OCI-M2 (cell line): ENCODE data around the gene PLIN1.

Source experiments
- DNase-seq: peaks from one replicate; lab custom pipeline; 2025; ENCODE audit not compliant: unreplicated experiment; lab: John Stamatoyannopoulos, UW

Gene PLIN1

GRCh38 chr15:89628806-89629715, 50.1 kb downstream of the PLIN1 start:
- DNase-seq: no peak

DNA sequence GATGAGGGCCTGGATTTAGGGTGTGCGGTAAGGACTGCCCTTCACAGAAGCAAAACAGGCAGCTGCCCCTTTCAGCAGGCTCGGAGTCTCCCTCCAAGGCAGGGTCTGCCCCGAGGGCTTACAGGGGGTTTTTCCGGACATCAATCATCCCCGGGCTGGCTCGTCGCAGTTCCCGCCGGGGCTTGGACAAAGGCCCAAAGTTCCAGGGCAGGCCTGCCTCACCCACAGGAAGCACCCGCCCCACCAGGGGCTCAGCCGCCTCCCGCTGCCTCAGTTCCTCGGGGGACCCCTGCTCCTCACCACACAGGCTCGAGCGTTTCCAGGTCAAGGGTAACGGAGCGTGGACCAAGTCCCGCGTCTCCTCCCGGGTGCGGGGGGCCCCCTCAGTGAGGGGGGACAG, 50.9 kb downstream of the PLIN1 start:
- no peak for DNase-seq

DNA sequence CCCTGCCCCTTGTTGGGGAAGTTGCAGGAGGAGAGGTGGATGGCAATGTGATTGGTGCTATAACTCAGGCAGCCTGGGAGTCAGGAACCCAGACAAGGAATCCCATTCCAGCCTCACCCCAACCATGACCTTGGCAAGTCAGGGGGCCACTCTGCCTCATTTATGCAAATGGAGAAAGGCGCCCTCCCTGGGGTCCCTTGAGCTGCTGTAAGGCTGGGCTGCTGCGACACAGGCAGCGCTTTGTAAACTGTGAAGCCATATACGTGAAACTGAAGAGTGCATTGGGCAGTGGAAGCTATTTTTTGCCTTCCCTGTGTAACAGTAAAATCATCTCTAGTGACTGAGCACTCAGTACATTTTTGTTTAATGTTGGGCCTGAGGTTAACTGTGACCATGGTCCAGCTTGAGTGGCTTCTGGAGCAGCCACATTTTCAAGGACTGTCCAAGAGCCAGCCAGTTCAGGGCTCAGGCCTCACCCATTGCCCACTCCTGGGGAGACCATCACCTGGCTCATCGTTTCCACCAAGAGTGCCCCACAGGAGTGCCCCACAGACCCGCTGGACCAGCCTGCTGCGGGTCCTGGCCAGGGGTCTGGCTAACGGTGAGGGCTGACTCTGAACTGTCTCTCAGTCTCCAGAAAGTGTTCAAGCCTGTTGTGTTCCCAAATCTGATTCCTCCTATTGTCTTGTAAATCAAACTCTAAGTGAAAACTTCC, 51.8 kb downstream of the PLIN1 start:
- no peak for DNase-seq

GRCh38 chr15:89625716-89626115, 53.5 kb downstream of the PLIN1 start:
- no peak for DNase-seq

GRCh38 chr15:89623165-89623564, 56.0 kb downstream of the PLIN1 start:
- no peak for DNase-seq

DNA sequence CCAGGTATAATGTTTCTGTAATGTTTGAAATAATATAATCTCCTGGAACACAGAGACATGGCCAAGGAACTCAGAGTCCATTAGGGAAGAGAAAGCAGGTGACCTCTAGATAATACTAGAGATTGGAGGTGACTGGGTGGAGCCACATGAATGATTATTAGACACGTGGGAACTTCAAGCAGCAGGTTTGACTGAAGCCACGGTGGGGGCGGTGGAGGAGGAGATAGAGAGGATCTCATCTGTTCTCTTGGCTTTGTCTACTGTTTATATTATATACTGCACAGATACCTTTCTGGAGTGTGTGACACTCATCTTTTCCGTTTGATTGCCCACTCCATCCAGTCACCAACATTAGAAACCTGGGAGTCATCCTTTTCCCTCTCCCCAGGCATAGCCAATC, 57.6 kb downstream of the PLIN1 start:
- DNase-seq: no peak

DNA sequence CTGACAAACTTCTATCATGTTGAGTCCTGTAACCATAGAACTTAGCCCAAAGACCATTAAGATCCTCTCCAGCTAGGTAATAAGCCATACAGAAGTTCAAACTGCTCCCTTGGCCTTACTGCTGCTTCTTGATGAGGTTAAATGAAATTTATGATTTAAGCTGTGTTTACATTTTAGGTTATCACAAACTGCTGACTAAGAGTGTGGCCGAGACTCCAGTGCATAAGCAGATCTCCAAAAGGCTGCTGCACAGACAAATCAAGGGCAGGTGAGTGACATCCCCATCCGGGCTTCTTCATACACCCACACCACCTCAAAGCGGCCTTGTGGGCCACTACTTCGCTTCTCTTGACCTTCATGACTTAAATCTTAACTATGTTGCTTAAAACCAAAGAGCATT, 62.9 kb downstream of the PLIN1 start:
- DNase-seq: no peak

GRCh38 chr15:89615135-89615534, 64.0 kb downstream of the PLIN1 start:
- no peak for DNase-seq
